NCI-H446 (cell line): ENCODE results near the gene TEAD2.
"Not testable (repeated sequence)": the region's sequence is repeated elsewhere in the genome, so short reads cannot be mapped to it uniquely, and the experiment has no call there.

ENCODE experiments used
- DNase-seq, 2 experiments: peaks; one replicate each; lab custom pipeline; 2025; lab: John Stamatoyannopoulos, UW

TEAD2 gene

GRCh38 chr19:49387936-49388372 is 25.7 kb upstream of the TEAD2 start, which contains the start of gene KASH5:
TSS of gene KASH5 (plus strand) at chr19:49388249. CDS start at chr19:49390884, 2,635 bp downstream.
- DNase-seq, result no peak

GRCh38 chr19:49383599-49383998 is 21.4 kb upstream of the TEAD2 start:
- no peak for DNase-seq

GRCh38 chr19:49382639-49383038 is 20.4 kb upstream of the TEAD2 start:
- DNase-seq, result no peak

GRCh38 chr19:49380391-49380790 is 18.2 kb upstream of the TEAD2 start:
- no peak for DNase-seq

- DNase-seq, result no peak
Observed at GRCh38 chr19:49378512-49378911, 16.3 kb upstream of the TEAD2 start.

- no peak for DNase-seq
Observed at GRCh38 chr19:49374665-49375434, 12.6 kb upstream of the TEAD2 start.

GRCh38 chr19:49373174-49373573 is 11.0 kb upstream of the TEAD2 start:
- DNase-seq, result not testable (repeated sequence)

GRCh38 chr19:49371184-49371583 is 9.0 kb upstream of the TEAD2 start:
- no peak for DNase-seq

- DNase-seq, result no peak
Observed at GRCh38 chr19:49368711-49369358, 6.6 kb upstream of the TEAD2 start.

- DNase-seq, result no peak
Observed at GRCh38 chr19:49366110-49366509, 3.9 kb upstream of the TEAD2 start.

GRCh38 chr19:49364083-49364737 is 2.0 kb upstream of the TEAD2 start:
- DNase-seq, result no peak

GRCh38 chr19:49363268-49364082 is 1.3 kb upstream of the TEAD2 start, which contains the start of gene DKKL1:
TSS of gene DKKL1 (plus strand) at chr19:49363877. CDS start at chr19:49363999, 122 bp downstream.
- DNase-seq, result peak; percentile 98 to 100

- peak; percentile 55 to 70 for DNase-seq
Observed at GRCh38 chr19:49362929-49363267, 682 bp upstream of the TEAD2 start.

- peak; percentile 46 to 78 for DNase-seq
Observed at GRCh38 chr19:49361438-49362047, 673 bp downstream of the TEAD2 start.

GRCh38 chr19:49359851-49360820 is 2.1 kb downstream of the TEAD2 start:
- DNase-seq, result no peak

- no peak for DNase-seq
Observed at GRCh38 chr19:49357186-49357585, 5.0 kb downstream of the TEAD2 start.

GRCh38 chr19:49356382-49356781 is 5.8 kb downstream of the TEAD2 start:
- DNase-seq, result no peak

GRCh38 chr19:49355909-49356353 is 6.3 kb downstream of the TEAD2 start:
- DNase-seq, result no peak

GRCh38 chr19:49349567-49349966 is 12.6 kb downstream of the TEAD2 start:
- no peak for DNase-seq
